HL-60/S4 treated with retinoic acid at 250 ng/mL for 4 days and 3 days (cell line): ENCODE results near the gene TCTN1.
"Not testable (repeated sequence)": the region's sequence is repeated elsewhere in the genome, so short reads cannot be mapped to it uniquely, and the experiment has no call there.

Source experiments
- in situ Hi-C: fragments of 300-500 bp; cut with MboI; formaldehyde crosslinking; loops from 2 replicates; pipeline ENCODE4 v1.7.0; 2022; ENCODE audit warnings: low sequenced_read_pairs

The TCTN1 gene

GRCh38 chr12:110613771-110614684 lies at the start of gene TCTN1:
TCTN1 (plus strand) TSS chr12:110614129; CDS start chr12:110614183, 54 bp downstream.
- in situ Hi-C loops: no loop called here

- in situ Hi-C loops: no loop called here
Observed at GRCh38 chr12:110564471-110564991, 49.4 kb upstream of the TCTN1 start.

- in situ Hi-C loops: no loop called here
Observed at GRCh38 chr12:110565894-110566871, 47.7 kb upstream of the TCTN1 start.

GRCh38 chr12:110566993-110567392 lies 46.9 kb upstream of the TCTN1 start:
- in situ Hi-C loops: no loop called here

- in situ Hi-C loops: no loop called here
Observed at GRCh38 chr12:110568752-110569151, 45.2 kb upstream of the TCTN1 start.

GRCh38 chr12:110569838-110570237 lies 44.1 kb upstream of the TCTN1 start:
- in situ Hi-C loops: not testable (repeated sequence)

GRCh38 chr12:110570798-110571197 lies 43.1 kb upstream of the TCTN1 start:
- in situ Hi-C loops: not testable (repeated sequence)

- in situ Hi-C loops: no loop called here
Observed at GRCh38 chr12:110574044-110574443, 39.9 kb upstream of the TCTN1 start.

GRCh38 chr12:110574717-110575230 lies 39.2 kb upstream of the TCTN1 start:
- in situ Hi-C loops: loop anchor here (25.0 kb wide), 1 partner anchor 462 kb away; the partner anchor contains the start of gene IFT81

GRCh38 chr12:110575326-110575725 lies 38.6 kb upstream of the TCTN1 start:
- in situ Hi-C loops: loop anchor here (25.0 kb wide), 1 partner anchor 463 kb away; the partner anchor contains the start of gene IFT81

GRCh38 chr12:110576504-110576903 lies 37.4 kb upstream of the TCTN1 start:
- in situ Hi-C loops: loop anchor here (25.0 kb wide), 1 partner anchor 464 kb away; the partner anchor contains the start of gene IFT81

GRCh38 chr12:110577864-110578693 lies 35.9 kb upstream of the TCTN1 start:
- in situ Hi-C loops: loop anchor here (25.0 kb wide), 1 partner anchor 466 kb away; the partner anchor contains the start of gene IFT81

GRCh38 chr12:110578694-110579534 lies 35.0 kb upstream of the TCTN1 start:
- in situ Hi-C loops: loop anchor here (25.0 kb wide), 1 partner anchor 467 kb away; the partner anchor contains the start of gene IFT81

- in situ Hi-C loops: loop anchor here (25.0 kb wide), 1 partner anchor 467 kb away; the partner anchor contains the start of gene IFT81
Observed at GRCh38 chr12:110579535-110580253, 34.2 kb upstream of the TCTN1 start.

- in situ Hi-C loops: loop anchor here (25.0 kb wide), 1 partner anchor 470 kb away; the partner anchor contains the start of gene IFT81
Observed at GRCh38 chr12:110581931-110582275, 32.0 kb upstream of the TCTN1 start.

GRCh38 chr12:110582276-110583136 lies 31.4 kb upstream of the TCTN1 start:
- in situ Hi-C loops: loop anchor here (25.0 kb wide), 1 partner anchor 470 kb away; the partner anchor contains the start of gene IFT81
